HG02623 (cell line): ENCODE measurements around the gene TMC8.
A peak's percentile ranks its signal among the peaks of the same experiment; 100 is the strongest.
"Not testable (repeated sequence)": the region's sequence is repeated elsewhere in the genome, so short reads cannot be mapped to it uniquely, and the experiment has no call there.

Experiments
- ATAC-seq: cut with Tn5 transposase; IDR thresholded peaks from one replicate; pipeline ENCODE4 v1.9.1; 2021; ENCODE audit warnings: moderate library complexity; ENCODE audit not compliant: unreplicated experiment

TMC8 gene

GRCh38 chr17:78148286-78149016 lies 17.9 kb downstream of the TMC8 start:
- ATAC-seq: no peak

DNA sequence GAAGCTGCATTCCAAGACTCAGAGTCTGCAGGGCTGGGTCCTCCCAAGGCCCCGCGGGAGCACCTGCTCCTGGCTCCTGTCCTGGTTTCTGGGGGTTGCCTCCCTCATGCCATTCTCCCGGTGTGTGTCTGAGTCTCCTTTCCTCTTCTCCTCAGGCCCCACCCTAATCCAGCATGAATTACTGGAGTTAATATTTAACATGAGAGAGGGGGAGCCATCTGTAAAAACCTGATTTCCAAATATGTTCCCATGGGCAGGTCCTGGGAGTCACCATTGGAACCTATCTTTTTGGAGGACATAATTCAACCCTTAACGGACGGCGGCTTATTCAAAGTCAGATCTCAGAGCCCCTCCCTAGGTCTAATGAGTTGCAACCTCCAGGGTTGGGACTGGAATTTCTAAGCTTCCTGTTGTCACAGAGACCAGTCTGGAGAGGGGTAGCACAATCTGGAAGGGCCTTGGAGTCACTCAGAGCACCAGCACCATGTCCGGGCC lies 21.0 kb downstream of the TMC8 start:
- no peak for ATAC-seq

GRCh38 chr17:78154903-78155811 lies 24.6 kb downstream of the TMC8 start:
- ATAC-seq: no peak

DNA sequence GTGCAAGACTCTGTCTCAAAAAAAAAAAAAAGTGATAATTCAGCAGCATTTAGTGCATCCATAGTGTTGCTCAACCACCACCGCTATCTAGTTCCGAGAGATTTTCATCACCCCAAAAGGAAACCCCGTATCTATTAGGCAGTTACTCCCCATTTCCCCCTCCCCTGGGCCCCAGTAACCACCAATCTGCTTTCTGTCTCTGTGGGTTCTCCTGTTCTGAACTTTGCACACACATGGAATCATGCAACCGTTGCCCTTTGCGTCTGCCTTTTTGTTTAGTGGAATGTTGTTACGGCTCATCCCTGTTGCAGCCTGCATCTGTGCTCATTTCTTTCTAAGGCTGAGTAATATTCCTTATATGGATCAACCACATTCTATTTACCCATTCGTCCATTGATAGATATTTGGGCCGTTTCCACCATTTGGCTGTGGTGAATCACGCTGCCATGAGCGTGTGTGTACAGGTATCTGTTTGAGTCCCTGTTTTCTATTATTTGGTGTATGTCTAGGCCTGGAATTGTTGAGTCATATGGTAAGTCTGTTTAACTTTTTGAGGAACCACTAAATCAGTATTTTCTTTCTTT lies 29.1 kb downstream of the TMC8 start:
- no peak for ATAC-seq

DNA sequence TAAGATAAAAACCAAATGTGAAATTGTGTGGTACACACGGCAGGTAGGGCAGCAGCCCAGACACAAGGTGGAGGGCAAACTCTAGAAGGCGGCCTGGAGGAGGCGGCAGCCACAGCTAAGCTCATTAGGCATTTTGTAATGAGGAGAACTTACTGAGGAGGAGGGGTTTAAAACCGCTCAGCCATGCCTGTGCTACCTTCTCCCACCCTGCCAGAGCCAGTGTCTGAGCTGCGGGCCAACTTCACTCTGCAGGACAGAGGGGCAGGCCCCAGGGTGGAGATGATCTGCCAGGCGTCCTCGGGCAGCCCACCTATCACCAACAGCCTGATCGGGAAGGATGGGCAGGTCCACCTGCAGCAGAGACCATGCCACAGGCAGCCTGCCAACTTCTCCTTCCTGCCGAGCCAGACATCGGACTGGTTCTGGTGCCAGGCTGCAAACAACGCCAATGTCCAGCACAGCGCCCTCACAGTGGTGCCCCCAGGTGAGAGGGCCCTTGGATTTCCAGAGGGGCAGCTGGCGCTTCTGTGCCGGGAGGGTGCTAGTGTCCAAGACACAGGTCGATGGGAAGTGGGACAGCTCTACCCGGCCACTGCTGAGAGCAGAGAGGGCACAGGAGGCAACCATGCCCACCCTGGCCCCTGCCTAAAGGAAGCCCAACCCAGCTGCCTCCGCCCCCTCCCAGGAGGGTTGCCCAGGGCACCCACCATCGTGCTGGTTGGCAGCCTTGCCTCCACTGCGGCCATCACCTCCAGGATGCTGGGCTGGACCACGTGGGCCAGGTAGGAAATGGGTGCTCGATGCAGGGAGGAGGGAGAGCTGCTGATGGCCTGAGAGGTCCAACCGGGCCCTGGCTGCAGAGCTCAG lies 33.5 kb downstream of the TMC8 start:
- ATAC-seq: no peak

DNA sequence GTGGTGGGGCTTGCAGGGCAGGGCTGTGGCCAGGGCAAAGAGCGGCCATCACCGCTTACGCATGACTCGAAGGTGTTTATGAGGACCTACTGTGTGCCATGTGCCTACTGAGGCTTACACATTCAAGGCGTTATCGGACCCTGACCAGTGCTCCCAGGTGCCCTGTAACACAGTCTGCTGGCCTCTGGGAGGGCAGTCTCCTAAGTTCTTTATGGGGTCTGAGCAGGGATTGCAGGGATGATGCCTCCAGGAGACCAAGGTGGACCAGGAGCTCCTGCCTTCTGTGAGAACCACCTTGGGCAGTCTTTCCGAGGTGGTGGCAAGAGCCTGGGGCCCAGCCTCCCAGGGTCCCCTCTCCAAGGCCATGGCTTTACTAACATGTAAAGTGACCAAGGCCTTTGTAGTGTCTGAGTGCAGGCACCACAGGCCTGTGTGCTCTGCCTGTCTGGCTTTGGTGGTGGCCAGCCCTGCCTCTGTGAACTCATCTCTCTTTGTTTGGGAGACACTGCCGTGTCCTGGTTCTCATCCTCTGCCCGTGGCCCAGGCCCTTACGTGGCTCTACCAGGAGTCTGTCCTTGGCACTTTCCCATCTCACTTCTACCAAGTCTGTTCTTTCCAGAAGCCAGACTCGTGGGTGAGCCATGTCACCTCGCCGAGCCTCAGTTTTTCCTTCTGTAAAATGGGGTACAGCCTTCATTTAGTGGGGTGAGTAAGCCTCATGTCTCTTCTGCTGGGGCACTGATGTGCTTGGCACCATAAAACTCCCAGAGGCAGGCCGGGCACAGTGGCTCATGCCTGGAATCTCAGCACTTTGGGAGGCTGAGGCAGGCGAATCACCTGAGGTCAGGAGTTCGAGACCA lies 34.4 kb downstream of the TMC8 start:
- no peak for ATAC-seq

- ATAC-seq: no peak
Observed at GRCh38 chr17:78166416-78166815, 35.8 kb downstream of the TMC8 start.

DNA sequence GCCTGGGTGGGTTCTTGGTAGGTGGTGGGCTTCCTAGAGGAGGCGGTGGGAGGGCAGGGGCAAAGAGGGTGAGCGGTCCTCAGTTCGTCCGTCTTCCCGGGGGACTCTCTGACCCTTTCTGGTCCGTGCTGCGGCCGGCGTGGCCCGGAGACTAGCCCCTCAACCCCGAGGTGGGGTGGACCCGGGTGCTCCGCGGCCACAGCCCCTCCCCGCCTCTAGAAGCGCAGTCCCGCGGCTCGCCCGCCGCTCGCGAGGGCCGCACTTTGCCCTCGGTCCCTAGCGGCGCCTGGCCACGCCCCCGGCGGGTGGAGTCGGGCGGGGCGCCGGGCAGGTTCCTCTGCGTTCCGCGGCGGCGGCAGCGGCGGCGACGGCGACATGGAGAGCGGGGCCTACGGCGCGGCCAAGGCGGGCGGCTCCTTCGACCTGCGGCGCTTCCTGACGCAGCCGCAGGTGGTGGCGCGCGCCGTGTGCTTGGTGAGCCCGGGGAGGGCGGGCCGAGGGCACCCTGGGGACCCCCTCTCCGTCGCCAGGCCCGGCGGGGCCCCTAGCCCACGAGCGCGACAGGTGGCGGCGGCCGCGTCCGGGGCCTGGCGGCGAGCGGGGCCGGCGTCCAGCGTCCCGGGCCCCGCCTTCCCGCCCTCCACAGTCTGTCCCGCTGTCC lies 37.8 kb downstream of the TMC8 start, which contains the start of gene SYNGR2:
Gene SYNGR2 (plus strand): TSS at position 340 of the 661 bp plus-strand sequence. CDS start 36 bp downstream, at position 376.
- ATAC-seq: peak; percentile 45

DNA sequence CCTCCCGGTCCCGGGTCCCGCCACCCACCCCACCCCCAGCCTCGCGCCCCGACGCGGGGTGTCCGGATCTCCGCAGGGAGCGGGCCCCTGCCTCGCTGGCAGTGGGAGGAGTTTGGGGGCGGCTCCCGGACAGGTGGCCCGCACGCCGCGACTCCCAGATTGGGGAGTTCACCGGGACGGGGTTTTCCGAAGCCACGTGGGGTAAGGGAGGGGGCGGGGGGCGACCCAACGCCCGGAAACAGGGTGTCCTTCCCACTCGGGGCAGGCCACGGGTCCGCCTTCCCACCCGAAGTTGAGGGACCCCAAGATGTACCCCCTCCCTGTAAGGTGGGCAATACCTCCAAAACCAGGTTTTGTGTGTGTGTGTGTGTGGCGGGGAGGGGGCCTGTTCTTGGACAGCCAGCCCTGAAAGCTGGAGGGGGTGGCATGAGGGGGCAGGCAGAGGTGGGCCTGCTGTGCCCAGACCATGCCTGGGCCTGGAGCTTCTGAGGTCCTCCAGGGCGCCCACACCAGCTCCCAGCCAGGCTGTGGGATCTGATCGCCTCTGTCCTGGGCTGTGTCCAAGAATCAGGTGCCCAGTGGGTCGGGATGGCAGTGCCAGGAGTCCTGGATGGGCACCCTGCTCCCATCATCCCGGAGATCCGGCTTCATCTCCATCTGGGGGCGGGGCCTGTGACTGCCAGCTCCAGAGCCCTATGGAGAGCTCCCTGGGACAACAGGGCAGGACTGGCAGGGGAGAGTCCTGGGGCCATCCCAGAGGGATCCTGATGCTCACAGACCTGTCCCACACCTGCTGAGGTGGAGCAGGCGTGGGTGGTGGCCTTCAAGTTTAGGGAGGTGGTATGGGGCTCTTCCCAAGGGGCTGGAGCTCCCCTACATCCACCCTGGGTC lies 38.6 kb downstream of the TMC8 start:
- ATAC-seq: peak; percentile 9

- ATAC-seq: no peak
Observed at GRCh38 chr17:78170692-78171590, 40.4 kb downstream of the TMC8 start.

GRCh38 chr17:78171591-78172248 lies 41.1 kb downstream of the TMC8 start:
- ATAC-seq: not testable (repeated sequence)

GRCh38 chr17:78172249-78173051 lies 41.9 kb downstream of the TMC8 start:
- ATAC-seq: no peak

GRCh38 chr17:78173097-78173715 lies 42.6 kb downstream of the TMC8 start:
- ATAC-seq: no peak

DNA sequence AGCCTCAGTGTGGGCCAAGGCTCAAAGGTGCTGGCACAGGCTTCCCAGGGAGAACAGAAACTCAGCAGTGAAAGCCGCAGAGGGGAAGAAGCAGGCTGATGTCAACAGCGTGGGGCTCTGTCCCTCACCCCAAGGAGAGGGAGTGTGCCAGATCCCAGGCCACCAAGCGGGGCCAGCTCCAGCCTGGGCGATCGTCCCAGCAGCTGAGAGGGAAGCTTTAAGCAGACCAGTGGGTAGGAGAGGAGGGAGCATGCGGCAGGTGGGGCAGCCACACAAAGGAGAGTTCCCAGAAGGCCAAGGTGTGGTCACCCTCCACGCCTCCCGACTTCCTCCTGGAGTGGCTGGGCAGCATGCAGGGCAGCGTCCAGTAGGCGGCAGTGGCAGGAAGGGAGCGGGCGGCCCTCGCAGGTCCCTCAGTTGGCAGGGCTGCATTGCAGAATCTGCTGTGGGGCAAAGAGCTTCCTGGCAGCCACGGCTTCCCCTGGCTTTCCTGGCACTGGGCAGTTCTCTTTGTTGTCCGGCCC lies 43.8 kb downstream of the TMC8 start:
- no peak for ATAC-seq
